ENCODE results near the gene PSD. TPM values are rescaled to one million over a fixed set of nuclear protein-coding genes. Genes with fewer than 3 reads are reported as not detected.

The PSD gene
- polyA plus RNA-seq, 1 donor from 2014 or later: 68.8 TPM

DNA sequence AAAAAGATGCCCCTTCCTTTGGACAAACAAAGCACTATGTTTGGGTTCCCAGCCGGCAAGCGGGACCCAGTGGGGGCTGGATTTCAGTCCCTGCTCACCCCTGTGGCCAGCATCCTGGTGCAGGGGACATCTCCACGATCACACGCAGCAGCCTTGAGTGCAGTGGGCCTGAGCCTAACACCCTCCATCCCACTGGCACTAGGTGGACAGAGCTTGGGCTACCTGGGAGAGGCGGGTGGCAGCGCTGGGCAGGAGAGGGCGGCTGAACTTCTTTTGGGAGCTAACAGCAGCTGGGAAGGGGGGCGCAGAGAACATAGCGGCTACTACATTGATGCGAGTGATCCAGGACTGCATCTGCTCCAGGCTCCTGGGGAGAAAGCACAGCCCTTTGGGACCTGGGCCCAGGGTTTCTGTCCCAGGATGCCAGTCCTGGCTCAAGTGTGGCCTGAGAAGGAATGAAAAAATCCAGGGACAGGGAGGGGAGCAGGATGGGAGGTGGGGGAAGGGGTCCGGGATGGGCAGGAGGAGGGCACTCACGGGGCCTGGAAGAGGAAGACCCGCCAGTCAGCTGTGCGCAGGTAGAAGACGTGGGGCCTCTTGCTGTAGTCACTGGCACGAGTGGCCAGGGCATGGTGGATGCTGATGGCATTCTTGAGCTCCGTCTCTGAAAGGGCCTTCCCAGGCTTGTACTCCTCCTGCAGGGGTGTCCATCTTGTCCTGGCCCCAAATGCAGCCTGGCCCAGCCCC is 14.1 kb downstream of the PSD start:
- H3K36me3 ChIP-seq (ENCODE audit: insufficient read depth, low read length): no peaks in the 10 kb centered on the region
- no peaks in the 10 kb centered on the region for H3K9me2 ChIP-seq (ENCODE audit: insufficient read depth, low read length)
- TF ChIP-seq SMC3 (conservative IDR thresholded peaks at IDR 0.05; ENCODE audit: poor library complexity) (no peak), REST (IDR thresholded peaks at IDR 0.05; ENCODE audit: borderline replicate concordance) (no peak), POLR2AphosphoS5 (IDR thresholded peaks at IDR 0.05) (no peak), MXI1 (conservative IDR thresholded peaks at IDR 0.05; ENCODE audit: poor library complexity, severe bottlenecking) (no peak), EP300 (conservative IDR thresholded peaks at IDR 0.05; ENCODE audit: poor library complexity, severe bottlenecking) (no peak), EZH2 (IDR thresholded peaks at IDR 0.05; ENCODE audit: borderline replicate concordance, insufficient read depth, low read length, poor library complexity, severe bottlenecking) (no peak), TAF1 (IDR thresholded peaks at IDR 0.05; ENCODE audit: low read depth) (no peak), CTCF (IDR thresholded peaks at IDR 0.05; ENCODE audit: poor library complexity, severe bottlenecking) (no peak), RAD21 (conservative IDR thresholded peaks at IDR 0.05) (no peak)
- no peak overlapping the region for H3K4me2 ChIP-seq (ENCODE audit: low read length)
- no peaks in the 10 kb centered on the region for H3F3A ChIP-seq (ENCODE audit: insufficient read depth, low read length, poor library complexity, severe bottlenecking)
- H3K27ac ChIP-seq (ENCODE audit: low read length): no peak overlapping the region
- H2AFZ ChIP-seq (ENCODE audit: low read depth, low read length): no peak overlapping the region
- no peaks in the 10 kb centered on the region for H3K9me3 ChIP-seq (ENCODE audit: low read length)
- H3K27me3 ChIP-seq (ENCODE audit: insufficient read depth, low read depth, low read length): peaks cover 7% of the 10 kb centered on the region
- no peak overlapping the region for H3K4me3 ChIP-seq (ENCODE audit: low read length)
- no peaks in the 10 kb centered on the region for H3K79me2 ChIP-seq (replicated peaks; ENCODE audit: insufficient read depth, low read length)
- no peaks in the 10 kb centered on the region for H4K20me1 ChIP-seq (ENCODE audit: insufficient read depth)
- H3K9ac ChIP-seq (ENCODE audit: low read length): no peak overlapping the region

DNA sequence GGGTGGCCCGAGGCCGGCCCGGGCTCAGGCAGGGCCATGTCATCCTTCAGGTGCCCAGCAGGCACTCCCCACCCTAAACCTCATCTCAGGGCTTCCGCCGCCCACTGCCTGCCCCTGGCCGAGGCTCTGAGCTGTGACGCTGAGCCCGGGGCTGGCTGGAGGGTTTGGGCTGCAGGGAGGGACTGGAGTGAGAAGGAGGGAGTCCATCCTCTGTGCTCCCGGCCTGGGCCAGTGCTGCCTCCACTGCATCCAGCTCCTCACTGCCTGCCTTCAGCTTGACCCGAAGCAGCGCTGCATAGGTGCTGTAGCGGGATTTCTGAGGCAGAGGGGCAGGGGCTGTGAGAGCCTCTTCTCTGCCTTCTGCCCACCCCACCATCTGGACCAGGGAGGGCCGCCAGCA is 15.5 kb downstream of the PSD start:
- no peaks in the 10 kb centered on the region for H3K9me2 ChIP-seq (ENCODE audit: insufficient read depth, low read length)
- H3K27ac ChIP-seq (ENCODE audit: low read length): no peak overlapping the region
- no peaks in the 10 kb centered on the region for H3K79me2 ChIP-seq (replicated peaks; ENCODE audit: insufficient read depth, low read length)
- TF ChIP-seq POLR2AphosphoS5 (IDR thresholded peaks at IDR 0.05): no peak
- TF ChIP-seq CTCF (IDR thresholded peaks at IDR 0.05; ENCODE audit: poor library complexity, severe bottlenecking): no peak
- no peak for TF ChIP-seq EP300 (conservative IDR thresholded peaks at IDR 0.05; ENCODE audit: poor library complexity, severe bottlenecking)
- no peak for TF ChIP-seq SMC3 (conservative IDR thresholded peaks at IDR 0.05; ENCODE audit: poor library complexity)
- no peak for TF ChIP-seq TAF1 (IDR thresholded peaks at IDR 0.05; ENCODE audit: low read depth)
- no peak for TF ChIP-seq REST (IDR thresholded peaks at IDR 0.05; ENCODE audit: borderline replicate concordance)
- TF ChIP-seq MXI1 (conservative IDR thresholded peaks at IDR 0.05; ENCODE audit: poor library complexity, severe bottlenecking): no peak
- TF ChIP-seq EZH2 (IDR thresholded peaks at IDR 0.05; ENCODE audit: borderline replicate concordance, insufficient read depth, low read length, poor library complexity, severe bottlenecking): no peak
- H4K20me1 ChIP-seq (ENCODE audit: insufficient read depth): no peaks in the 10 kb centered on the region
- no peak overlapping the region for H3K4me3 ChIP-seq (ENCODE audit: low read length)
- H3K4me2 ChIP-seq (ENCODE audit: low read length): no peak overlapping the region
- H3K9ac ChIP-seq (ENCODE audit: low read length): no peak overlapping the region
- H3K36me3 ChIP-seq (ENCODE audit: insufficient read depth, low read length): no peaks in the 10 kb centered on the region
- H3K27me3 ChIP-seq (ENCODE audit: insufficient read depth, low read depth, low read length): peaks cover 4% of the 10 kb centered on the region
- H3K9me3 ChIP-seq (ENCODE audit: low read length): no peaks in the 10 kb centered on the region
- no peaks in the 10 kb centered on the region for H3F3A ChIP-seq (ENCODE audit: insufficient read depth, low read length, poor library complexity, severe bottlenecking)
- no peak overlapping the region for H2AFZ ChIP-seq (ENCODE audit: low read depth, low read length)
